OCI-LY1 (cell line): Measurements from ENCODE around the gene KRT12.

Experiments used
- H2AFZ ChIP-seq: fragments of 200-600 bp; sonication (generic), shearing (Covaris generic); 2 replicates; pipeline ENCODE4 v1.6.0; 2014; ENCODE audit warnings: antibody characterized with exemption, mild to moderate bottlenecking, low read length
- H3F3A ChIP-seq: fragments of 200-600 bp; sonication (generic), shearing (Covaris generic); 2 replicates; pipeline ENCODE4 v1.6.0; 2014; ENCODE audit warnings: mild to moderate bottlenecking, antibody characterized with exemption, low read length, moderate library complexity; ENCODE audit not compliant: insufficient read depth
- H3K27ac ChIP-seq: fragments of 200-600 bp; sonication (generic); 2 replicates; pipeline ENCODE4 v1.5.1; 2014; ENCODE audit warnings: low read length, mixed run types, mild to moderate bottlenecking, low read depth; ENCODE audit not compliant: poor library complexity, severe bottlenecking
- H3K27me3 ChIP-seq: fragments of 200-600 bp; sonication (generic); 2 replicates; pipeline ENCODE4 v1.6.0; 2014; ENCODE audit warnings: antibody characterized with exemption, mild to moderate bottlenecking, low read length, moderate library complexity; ENCODE audit not compliant: insufficient read depth
- H3K36me3 ChIP-seq: fragments of 200-600 bp; sonication (generic); 2 replicates; pipeline ENCODE4 v1.6.1; 2014; ENCODE audit warnings: mild to moderate bottlenecking, antibody characterized with exemption, low read length, moderate library complexity, mixed read lengths; ENCODE audit not compliant: insufficient read depth
- H3K4me1 ChIP-seq: fragments of 200-600 bp; sonication (generic); 2 replicates; pipeline ENCODE4 v1.5.1; 2014; ENCODE audit warnings: mild to moderate bottlenecking, low read length, moderate library complexity; ENCODE audit not compliant: insufficient read depth, severe bottlenecking
- H3K4me2 ChIP-seq: fragments of 200-600 bp; sonication (generic), shearing (Covaris generic); 2 replicates; pipeline ENCODE4 v1.6.1; 2014; ENCODE audit warnings: low read length
- H3K4me3 ChIP-seq: fragments of 200-600 bp; sonication (generic); 2 replicates; pipeline ENCODE4 v1.5.1; 2014; ENCODE audit warnings: low read length, low read depth, mild to moderate bottlenecking, mixed read lengths; ENCODE audit not compliant: poor library complexity, severe bottlenecking
- H3K79me2 ChIP-seq: fragments of 200-600 bp; shearing (Covaris generic); 2 replicates; pipeline ENCODE4 v1.6.1; 2016; ENCODE audit warnings: mixed run types, low read length, mixed read lengths; ENCODE audit not compliant: insufficient read depth
- H3K9ac ChIP-seq: fragments of 200-600 bp; sonication (generic), shearing (Covaris generic); 2 replicates; pipeline ENCODE4 v1.6.1; 2014; ENCODE audit warnings: mild to moderate bottlenecking, low read length, mixed read lengths
- H3K9me2 ChIP-seq: fragments of 200-600 bp; sonication (generic), shearing (Covaris generic); 2 replicates; pipeline ENCODE4 v1.6.1; 2014; ENCODE audit warnings: low read depth, mild to moderate bottlenecking, low read length, mixed read lengths
- H3K9me3 ChIP-seq: fragments of 200-600 bp; shearing (Covaris generic); 2 replicates; pipeline ENCODE4 v1.6.1; 2014; ENCODE audit warnings: low read length, mixed read lengths
- H4K20me1 ChIP-seq: fragments of 200-600 bp; sonication (generic), shearing (Covaris generic); 2 replicates; pipeline ENCODE4 v1.6.0; 2016; ENCODE audit warnings: mild to moderate bottlenecking, low read length; ENCODE audit not compliant: insufficient read depth
- CTCF ChIP-seq: fragments of 200-600 bp; sonication (generic), shearing (Covaris generic); IDR thresholded peaks from 2 replicates; pipeline ENCODE4 v1.5.1; 2017; ENCODE audit warnings: mild to moderate bottlenecking, antibody characterized with exemption, low read length, moderate library complexity, mixed read lengths
- EZH2 ChIP-seq: fragments of 200-600 bp; sonication (generic), shearing (Covaris generic); IDR thresholded peaks from 2 replicates; pipeline ENCODE4 v1.8.0; 2017; ENCODE audit warnings: borderline replicate concordance, mixed run types, mild to moderate bottlenecking, antibody characterized with exemption, low read length, moderate library complexity, mixed read lengths

KRT12 gene

GRCh38 chr17:40896916-40897455, 30.0 kb upstream of the KRT12 start:
- H3K27me3 ChIP-seq: 0 out of 2 replicates have a peak, but pooled peaks cover 3% of the 10 kb centered on the region
- H3K9me3 ChIP-seq: no peaks in the 10 kb centered on the region
- H3K9ac ChIP-seq: no peak overlapping the region
- no peak overlapping the region for H3K4me2 ChIP-seq
- H3K27ac ChIP-seq: no peak overlapping the region
- no peaks in the 10 kb centered on the region for H3K79me2 ChIP-seq
- H3K9me2 ChIP-seq: no peaks in the 10 kb centered on the region
- no peaks in the 10 kb centered on the region for H4K20me1 ChIP-seq
- no peaks in the 10 kb centered on the region for H3K36me3 ChIP-seq
- TF ChIP-seq CTCF (no peak), EZH2 (no peak)
- H3K4me1 ChIP-seq: no peaks in the 10 kb centered on the region
- no peak overlapping the region for H3K4me3 ChIP-seq
- no peaks in the 10 kb centered on the region for H3F3A ChIP-seq
- no peak overlapping the region for H2AFZ ChIP-seq

GRCh38 chr17:40895106-40895730, 28.2 kb upstream of the KRT12 start:
- Histone ChIP-seq H3F3A (no peaks in the 10 kb centered on the region), H2AFZ (no peak overlapping the region), H4K20me1 (no peaks in the 10 kb centered on the region), H3K27me3 (peaks cover 6% of the 10 kb centered on the region; the same call in 1 of the 2 replicates), H3K9ac (no peak overlapping the region), H3K36me3 (no peaks in the 10 kb centered on the region), H3K4me2 (no peak overlapping the region), H3K9me3 (no peaks in the 10 kb centered on the region), H3K27ac (no peak overlapping the region), H3K4me1 (no peaks in the 10 kb centered on the region), H3K9me2 (no peaks in the 10 kb centered on the region), H3K79me2 (no peaks in the 10 kb centered on the region), H3K4me3 (no peak overlapping the region)
- TF ChIP-seq EZH2 (no peak), CTCF (no peak)

- no peaks in the 10 kb centered on the region for H3K9me2 ChIP-seq
- no peak overlapping the region for H3K4me3 ChIP-seq
- no peaks in the 10 kb centered on the region for H3F3A ChIP-seq
- no peak overlapping the region for H3K9ac ChIP-seq
- no peak overlapping the region for H3K27ac ChIP-seq
- no peaks in the 10 kb centered on the region for H4K20me1 ChIP-seq
- no peaks in the 10 kb centered on the region for H3K79me2 ChIP-seq
- TF ChIP-seq CTCF: no peak
- TF ChIP-seq EZH2: no peak
- H2AFZ ChIP-seq: no peak overlapping the region
- no peaks in the 10 kb centered on the region for H3K4me1 ChIP-seq
- no peaks in the 10 kb centered on the region for H3K9me3 ChIP-seq
- no peaks in the 10 kb centered on the region for H3K36me3 ChIP-seq
- H3K27me3 ChIP-seq: peaks cover 4% of the 10 kb centered on the region; the same call in 1 of the 2 replicates
- no peak overlapping the region for H3K4me2 ChIP-seq
Observed at GRCh38 chr17:40888196-40888720, 21.2 kb upstream of the KRT12 start.
